Skin of body (tissue), 2 donors: ENCODE data around the gene ZNF784. TPM values are rescaled to one million over a fixed set of nuclear protein-coding genes. Genes with fewer than 3 reads are reported as not detected.

Experiments
- DNase-seq: peaks from one replicate; lab custom pipeline; 2025; lab: John Stamatoyannopoulos, UW
- total RNA-seq: library from RNA; depleted of rRNA; stranded (reverse); fragments of >200 nt; gene quantifications from one replicate; pipeline ENCODE4 v1.2.3, GENCODE V29; 2014

The ZNF784 gene, protein sequence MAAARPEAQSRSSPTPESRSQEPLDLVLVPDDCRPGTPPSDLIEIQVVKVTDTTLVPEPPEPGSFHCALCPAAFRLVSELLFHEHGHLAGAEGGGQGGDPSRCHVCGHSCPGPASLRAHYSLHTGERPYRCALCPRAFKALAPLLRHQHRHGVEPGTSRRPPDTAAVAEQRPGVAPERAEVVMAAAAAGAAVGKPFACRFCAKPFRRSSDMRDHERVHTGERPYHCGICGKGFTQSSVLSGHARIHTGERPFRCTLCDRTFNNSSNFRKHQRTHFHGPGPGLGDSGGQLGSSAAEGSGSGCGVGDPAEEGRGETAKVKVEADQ
- total RNA-seq, result 3.2 TPM

DNA sequence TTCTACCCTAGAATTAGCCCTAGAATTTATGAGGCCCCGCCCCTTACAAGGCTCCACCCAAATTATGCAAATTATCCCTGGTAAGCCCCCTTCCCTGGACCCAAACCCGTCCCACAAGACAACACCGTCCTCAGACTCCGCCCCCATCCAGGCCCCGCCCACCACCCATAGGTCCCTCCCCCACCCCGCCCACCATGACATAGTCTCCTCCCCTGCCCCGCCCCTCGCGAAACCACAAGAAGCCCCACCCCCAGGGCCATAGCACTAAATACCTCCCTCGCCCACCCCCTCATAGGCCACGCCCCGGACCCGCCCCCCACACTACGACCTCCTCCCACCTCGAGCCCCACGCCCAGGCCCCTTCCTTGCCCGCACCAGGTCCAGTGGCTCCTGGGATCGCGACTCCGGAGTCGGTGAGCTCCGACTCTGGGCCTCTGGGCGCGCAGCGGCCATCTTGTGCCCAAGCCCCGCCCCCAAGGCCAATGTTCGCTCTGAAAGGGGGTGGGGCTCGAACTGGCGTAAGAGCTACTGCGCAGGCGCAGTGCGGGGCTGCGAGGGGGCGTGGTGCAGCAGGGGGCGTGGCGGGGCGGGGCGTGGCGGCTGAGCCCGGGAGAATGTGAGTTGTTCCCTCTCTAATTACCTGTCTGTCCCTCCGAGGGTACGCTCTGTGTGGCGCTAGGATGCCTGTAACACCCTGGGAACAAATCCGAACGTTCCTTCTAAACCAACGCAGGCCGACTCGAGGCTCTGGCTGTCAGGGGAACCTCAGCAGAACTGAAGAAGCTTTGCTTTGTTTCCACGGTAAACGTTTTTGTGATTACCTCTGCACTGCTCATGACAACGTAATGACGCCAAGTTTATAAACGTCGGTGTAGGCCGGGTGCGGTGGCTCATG, at the start of gene ZNF784:
TSS of gene ZNF784 (minus strand) at position 458 of the 895 bp plus-strand sequence. CDS start at position 453, 5 bp downstream.
- DNase-seq, result peak; percentile 92

DNA sequence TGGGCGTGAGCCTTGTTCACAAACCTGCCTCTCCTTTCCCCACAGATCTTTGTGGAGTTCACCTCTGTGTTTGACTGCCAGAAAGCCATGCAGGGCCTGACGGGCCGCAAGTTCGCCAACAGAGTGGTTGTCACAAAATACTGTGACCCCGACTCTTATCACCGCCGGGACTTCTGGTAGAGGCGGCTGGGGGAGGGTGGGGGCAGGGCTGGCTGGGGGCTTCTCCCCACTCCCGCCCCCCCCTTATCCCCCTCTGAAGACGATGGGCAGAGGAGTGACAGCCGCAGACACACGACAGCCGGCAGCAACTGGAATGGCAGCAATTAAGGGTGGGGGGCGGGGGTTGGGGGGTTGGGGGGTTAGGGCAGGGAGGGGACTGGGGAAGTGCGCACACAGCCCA, 49.5 kb upstream of the ZNF784 start:
- no peak for DNase-seq

DNA sequence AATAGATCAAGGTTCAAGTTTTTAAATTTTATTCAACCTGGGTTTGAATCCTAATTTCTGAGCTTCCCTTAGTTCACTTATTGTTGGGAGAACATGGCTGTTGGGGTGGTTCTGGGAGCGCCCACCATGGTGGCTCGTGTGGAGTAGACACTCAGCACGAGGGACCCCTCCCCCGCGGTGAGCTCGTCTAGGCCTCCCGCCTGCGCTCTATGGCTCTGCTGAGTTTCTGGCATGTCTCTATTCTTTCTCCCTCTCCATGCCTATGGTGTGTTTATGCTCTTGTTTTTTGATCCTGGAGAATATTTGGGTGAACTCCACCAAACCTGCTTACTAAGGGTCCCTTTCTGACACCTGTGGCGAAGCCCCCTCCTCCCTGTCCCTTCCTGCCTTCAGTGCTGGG, 49.1 kb upstream of the ZNF784 start:
- DNase-seq, result no peak

DNA sequence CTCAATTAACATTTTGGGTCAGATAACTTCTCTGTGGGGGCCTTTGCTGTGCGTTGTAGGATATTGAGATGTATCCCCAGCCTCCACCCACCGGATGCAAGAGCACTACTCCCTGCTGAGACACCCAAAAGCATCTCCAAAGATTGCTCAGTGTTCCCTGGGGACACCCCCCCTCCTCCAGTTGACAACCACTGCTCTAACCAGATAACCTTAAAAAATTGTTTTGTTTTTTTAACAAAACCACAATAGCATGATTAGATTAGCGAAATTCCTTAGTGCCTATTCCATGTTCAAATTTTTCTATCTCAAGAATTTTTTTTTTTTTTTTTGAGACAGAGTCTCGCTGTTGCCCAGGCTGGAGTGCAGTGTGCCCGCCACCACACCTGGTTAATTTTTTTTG, 48.1 kb upstream of the ZNF784 start:
- no peak for DNase-seq

DNA sequence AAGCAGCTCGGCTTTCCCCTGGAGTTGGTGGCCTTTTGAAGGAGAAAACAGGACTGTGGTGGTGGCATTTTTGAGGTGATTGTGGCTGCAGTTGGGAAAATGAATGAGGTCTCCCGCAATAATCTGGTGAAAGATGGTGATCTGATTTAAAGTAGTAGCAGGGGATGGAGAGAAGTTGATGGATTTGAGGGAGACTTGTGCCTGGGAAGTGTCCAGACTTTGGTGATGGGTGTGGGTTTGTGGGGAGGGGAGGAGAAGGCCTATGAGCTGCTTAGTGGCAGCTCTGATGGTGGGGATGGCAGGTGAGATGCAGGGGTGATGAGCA, 46.6 kb upstream of the ZNF784 start:
- no peak for DNase-seq

DNA sequence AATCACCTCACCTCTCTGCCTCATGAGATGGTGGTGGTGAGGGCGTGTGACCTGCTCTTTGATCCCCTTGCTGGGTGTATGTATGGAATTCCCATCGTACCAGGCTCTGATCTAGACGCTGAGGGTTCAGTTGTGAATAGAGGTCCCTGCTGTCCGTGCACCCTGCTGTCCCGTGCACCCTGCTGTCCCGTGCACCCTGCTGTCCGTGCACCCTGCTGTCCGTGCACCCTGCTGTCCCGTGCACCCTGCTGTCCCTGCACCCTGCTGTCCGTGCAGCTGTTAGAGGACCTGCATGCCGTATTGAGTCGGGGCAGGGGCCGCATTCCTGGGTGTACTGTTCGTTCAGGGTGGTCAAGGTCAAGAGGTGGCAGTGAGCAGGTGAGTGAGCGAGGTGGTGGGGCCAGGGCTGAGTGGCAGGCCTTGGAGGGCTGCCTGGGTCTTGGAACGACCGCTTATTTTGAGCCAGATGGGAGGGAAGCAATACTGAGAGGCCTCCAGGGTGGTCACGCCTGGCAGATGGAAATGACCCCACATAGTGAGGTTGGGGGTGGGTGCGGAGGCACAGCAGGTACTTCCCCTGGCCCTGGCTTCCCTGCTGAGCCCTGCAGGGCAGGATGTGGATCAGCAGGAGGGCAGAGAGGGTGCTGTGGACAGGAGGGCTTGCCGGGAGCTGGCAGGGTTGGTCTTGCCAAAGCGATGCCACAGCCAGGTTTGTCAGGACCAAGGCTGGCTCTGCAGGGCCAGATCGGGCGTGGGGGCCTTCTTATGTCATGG, 46.1 kb upstream of the ZNF784 start:
- no peak for DNase-seq

DNA sequence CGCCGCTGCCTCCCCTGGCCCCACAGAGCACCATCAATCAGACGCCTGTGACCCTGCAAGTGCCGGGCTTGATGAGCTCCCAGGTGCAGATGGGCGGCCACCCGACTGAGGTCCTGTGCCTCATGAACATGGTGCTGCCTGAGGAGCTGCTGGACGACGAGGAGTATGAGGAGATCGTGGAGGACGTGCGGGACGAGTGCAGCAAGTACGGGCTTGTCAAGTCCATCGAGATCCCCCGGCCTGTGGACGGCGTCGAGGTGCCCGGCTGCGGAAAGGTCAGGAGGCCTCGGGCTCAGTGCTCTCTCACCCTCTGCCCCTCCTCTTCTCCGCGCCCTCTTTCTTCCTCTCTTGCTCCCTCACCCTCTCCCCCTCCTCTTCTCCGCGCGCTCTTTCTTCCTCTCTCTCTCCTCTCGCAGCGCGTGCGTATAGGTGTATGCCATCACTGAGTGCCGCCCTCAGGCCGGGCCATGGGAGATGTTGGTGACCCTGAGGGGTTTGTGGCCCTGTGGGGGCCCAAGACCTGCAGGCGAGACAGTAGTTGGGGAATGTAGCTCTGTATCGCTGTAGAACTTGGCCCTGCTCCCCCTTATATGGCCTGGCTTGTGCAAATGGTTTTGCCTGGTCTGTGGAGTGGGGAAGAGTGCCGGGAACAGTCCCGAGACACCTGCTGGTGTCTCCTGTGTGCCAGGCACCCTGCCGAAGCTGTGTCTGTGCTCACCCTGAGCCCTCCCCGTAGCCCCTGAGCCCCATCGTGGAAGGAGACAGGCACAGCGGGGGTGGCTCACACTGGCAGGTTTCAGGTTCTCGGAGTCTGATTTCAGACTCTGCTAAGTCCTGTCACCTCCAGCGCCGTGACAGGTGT, 45.3 kb upstream of the ZNF784 start:
- DNase-seq, result no peak

DNA sequence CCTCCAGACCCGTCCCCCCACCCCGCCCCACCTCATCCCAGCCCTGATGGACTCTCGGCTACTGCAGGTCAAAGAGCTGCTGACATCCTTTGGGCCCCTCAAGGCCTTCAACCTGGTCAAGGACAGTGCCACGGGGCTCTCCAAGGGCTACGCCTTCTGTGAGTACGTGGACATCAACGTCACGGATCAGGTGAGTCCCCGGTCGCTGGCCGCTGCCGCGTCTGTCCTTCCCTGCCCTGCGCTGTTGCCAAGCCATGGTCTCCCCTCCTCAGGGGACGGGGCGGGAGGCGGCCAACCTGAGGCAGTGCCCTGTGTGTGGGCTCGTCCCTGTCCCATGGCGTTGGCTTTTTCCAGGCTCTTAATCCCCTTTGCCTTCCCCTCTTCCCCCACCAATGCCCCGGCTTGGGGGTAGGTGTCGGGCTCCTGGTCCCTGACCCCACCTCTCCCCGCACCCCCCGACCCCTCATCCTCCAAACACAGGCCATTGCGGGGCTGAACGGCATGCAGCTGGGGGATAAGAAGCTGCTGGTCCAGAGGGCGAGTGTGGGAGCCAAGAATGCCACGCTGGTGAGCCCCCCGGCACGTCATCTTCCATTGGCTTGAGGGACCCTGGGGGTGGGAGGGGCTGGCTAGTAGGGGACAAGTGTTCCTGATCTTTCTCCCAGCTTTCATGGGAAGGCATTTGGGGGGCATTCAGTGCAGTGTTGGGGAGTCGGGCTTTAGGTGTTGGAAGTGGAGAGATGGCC, 44.4 kb upstream of the ZNF784 start:
- DNase-seq, result no peak

DNA sequence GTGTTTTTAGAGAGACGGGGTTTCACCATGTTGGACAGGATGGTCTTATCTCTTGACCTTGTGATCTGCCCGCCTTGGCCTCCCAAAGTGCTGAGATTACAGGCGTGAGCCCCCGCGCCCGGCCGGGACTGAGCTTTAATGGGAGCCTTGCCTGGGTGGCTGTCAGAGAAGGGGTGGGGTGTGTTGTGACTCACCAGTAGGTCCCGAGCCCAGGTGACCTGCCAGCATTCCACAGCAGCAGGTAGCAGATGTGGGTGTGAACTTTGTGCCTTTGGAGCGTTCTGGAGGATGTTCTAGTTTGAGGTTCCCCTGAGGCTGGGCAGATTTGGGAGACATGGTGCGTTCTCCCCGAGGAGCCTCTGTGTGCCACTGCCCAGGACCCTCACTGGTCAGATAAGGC, 43.6 kb upstream of the ZNF784 start:
- no peak for DNase-seq

DNA sequence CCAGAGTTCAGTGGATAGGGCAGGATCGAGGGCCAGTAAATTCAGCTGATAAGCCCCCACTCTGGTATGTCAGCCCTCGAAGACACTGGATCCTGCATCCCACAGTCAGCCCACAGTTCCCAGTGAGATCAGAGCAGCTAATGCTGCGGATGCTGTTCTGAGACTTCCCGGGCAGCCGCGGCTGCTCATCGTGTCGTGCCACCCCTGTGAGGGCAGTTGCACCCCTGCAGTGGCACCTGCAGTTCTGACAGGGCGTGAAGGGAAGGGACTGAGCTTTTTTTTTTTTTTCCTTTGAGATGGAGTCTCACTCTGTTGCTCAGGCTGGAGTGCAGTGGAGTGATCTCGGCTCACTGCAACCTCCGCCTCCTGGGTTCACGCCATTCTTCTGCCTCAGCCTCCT, 43.1 kb upstream of the ZNF784 start:
- no peak for DNase-seq

DNA sequence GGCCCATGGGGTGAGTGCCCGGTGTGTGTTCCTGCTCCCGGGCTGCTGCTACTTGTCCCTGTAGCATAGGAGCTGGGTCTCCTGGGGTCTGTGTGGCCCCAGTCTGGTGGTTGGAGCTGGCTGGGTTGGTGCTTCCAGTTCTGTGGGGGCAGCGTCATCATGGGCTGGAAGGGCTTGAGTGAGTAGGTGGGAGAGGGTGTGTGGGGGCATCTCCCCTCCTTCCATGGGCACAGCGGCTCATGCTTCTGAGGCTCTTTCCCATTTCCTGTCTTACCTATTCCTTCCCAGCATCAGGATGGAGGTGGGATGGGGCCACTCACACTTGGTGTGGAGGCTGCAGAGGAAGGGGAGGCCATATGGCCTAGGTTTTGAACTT, 42.6 kb upstream of the ZNF784 start:
- DNase-seq, result no peak

DNA sequence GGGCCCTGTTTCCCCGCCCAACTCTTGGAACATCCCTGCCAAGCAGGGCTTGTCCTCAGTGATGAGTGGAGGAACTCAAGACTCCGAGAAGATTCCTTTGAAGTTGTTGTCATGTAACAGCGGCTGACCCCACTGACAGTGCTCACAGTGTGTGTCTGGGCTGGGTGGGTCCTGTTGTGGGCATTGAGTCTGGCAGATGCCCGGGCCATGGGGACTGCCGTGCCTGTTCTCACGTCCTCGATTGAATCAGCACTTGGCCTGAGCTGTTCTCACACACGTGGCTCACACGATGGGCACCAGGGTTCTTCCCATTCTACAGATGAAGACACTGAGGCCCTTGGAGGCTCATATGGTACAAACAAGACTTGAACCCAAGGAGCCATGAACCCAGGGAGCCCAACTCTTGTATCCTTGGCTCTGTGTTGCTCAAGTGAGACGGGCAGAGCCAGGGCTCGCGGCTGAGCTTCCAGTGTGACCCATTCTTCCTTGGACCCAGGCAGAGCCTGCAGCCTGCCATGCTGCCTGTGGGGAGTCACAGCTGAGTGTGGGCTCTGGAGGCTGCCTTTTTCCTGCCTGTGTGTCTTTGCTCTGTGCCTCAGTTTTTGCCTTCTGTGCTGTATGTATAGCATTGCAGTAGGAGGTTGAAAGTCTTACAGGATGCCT, 42.1 kb upstream of the ZNF784 start:
- no peak for DNase-seq

DNA sequence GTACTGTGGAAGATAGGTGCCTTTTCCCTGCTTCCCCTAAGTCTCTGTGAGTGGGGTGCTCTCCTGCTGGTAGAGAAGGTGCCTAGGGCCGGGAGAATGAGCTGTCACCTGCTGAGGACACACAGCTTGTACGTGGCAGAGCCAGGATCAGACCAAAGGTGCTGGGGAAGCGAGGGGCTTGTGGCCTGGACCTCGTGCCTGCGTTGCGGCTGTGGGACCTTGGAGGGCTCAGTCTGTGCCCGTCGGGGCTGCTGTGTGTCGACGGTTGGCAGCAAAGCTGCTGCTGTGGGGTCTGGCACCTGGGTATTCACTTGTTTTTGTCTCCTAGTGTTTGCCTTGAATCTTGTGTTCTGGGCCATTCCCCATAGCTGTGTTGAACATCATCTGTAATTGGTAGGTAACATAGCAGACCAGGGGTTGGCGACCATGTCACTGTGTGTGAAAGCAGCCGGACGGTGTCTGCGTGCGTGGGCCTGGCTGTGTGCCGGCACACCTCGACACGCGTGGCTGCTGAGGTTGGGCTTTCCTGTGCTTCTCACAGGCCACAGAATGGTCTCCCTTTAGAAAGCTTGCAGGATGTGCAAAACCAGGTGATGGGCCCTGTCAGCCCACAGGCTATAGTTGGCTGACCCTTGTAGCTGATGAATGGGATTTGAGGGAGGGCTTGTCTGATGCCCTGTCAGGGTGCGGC, 39.6 kb upstream of the ZNF784 start:
- DNase-seq, result no peak

DNA sequence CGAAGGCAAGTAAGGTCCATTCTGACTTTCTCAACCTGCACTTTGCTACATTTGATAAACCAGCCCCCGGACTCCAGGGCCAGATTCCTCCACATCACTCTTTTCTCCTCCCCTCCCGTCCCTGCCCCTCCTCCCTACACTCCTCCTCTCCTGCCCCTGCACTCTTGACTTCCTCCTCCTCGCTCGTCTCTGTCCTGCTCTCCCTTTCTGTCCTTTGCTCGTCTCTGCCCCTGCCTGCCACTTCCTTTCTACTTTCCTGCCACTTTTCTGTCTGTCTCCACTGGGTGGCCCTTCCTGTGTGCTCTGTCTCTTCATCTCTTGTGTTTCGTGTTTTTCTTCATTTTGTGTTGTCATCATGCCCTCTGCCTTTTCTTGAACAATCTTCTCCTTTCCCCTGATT, 37.5 kb upstream of the ZNF784 start:
- no peak for DNase-seq

DNA sequence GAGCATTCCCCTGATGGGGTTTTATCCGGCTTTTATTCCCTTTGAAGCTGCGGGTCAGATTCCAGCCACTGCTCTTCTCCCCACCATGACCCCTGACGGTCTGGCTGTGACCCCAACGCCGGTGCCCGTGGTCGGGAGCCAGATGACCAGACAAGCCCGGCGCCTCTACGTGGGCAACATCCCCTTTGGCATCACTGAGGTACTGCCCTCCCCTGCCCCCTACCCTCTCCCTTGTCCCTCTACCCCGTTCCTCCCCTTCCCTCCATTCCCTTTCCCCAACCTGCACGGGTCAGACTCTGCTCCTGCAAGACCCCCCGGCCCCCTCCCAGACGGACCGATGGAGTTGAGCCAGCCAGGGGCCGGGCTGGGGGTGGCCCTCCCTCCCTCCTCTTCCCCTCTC, 36.6 kb upstream of the ZNF784 start:
- DNase-seq, result no peak

DNA sequence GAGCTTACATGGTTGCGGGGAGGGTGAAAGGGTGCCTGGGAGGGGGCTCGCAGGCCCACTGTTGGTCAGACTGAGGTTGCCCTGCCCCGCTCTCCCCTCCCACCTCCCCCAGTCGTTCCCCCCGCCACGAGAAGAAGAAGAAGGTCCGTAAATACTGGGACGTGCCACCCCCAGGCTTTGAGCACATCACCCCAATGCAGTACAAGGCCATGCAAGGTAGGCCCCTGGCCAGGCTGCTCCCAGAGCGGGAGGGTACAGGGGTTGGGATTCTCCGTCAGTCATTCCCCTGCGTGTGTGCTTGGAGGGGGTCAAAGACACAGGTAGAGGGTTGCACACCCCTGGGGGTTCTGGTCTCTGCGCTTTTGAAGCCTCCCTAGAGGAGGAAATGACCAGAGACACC, 36.0 kb upstream of the ZNF784 start:
- DNase-seq, result no peak

DNA sequence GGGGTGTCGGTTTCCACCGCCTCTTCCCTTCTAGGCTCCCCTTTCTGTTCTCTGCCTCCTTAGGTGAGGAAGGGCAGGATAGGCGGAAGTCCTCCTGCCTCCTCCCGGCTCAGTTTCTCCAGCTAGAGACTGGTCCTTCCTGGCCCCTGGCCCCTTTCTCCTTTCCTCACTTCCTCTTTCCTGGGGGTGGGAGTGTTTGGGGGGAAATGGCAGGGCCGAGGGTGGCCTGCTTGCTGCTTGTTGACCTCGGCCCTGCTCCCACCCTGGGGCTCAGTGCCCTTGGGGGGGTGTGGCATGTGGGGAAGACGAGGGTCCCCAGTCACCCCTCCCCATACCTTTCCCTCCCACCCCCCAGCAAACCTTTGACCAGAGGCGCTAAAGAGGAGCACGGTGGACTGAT, 35.5 kb upstream of the ZNF784 start:
- DNase-seq, result no peak

DNA sequence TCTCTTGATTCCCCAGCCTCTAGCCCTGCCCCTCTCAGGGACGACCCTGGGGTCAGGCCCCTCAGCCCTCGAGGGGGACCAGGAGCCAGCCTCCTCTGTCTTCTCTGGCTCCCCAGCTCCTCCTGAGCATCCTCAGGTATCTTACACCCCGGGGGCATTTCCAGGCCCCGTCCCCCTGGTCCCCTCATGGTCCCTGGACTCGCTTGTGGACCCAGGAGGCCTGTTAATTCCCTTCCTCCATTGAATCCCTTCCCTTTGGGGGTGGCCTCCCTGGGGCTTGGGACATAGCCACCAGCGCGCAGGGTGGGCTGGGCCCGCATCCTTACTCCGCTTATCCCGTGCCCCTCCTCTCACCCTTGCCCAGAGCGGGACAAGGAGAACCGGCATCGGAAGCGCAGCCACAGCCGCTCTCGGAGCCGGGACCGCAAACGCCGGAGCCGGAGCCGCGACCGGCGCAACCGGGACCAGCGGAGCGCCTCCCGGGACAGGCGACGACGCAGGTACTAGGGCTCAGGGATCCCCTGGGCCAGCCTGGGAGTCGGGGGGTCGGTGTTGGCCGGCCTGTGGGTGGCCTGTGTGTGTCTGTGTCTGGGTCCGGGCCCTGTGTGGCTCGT, 34.6 kb upstream of the ZNF784 start:
- DNase-seq, result no peak
